Brain microvascular endothelial cell (primary cell): ENCODE measurements around the gene RBM6.
"Not testable (repeated sequence)": the region's sequence is repeated elsewhere in the genome, so short reads cannot be mapped to it uniquely, and the experiment has no call there.

Experiments
- DNase-seq: peaks from one replicate; pipeline ENCODE4 v3.0.0-alpha.2; 2020
- H3K27ac ChIP-seq: fragments of 250-450 bp; sonication (Bioruptor Pico); 2 replicates; pipeline ENCODE4 v1.5.1; 2020; ENCODE audit warnings: mild to moderate bottlenecking, moderate library complexity
- H3K27me3 ChIP-seq: fragments of 250-450 bp; sonication (Bioruptor Pico); replicated peaks from 2 replicates; pipeline ENCODE4 v1.5.1; 2020; ENCODE audit warnings: mild to moderate bottlenecking
- H3K36me3 ChIP-seq: fragments of 250-450 bp; sonication (Bioruptor Pico); replicated peaks from 2 replicates; pipeline ENCODE4 v1.5.1; 2020; ENCODE audit warnings: mild to moderate bottlenecking
- H3K4me3 ChIP-seq: 2 replicates; pipeline ENCODE4 v1.5.1; 2011; ENCODE audit warnings: low read depth, mild to moderate bottlenecking, control low read depth, low read length, moderate library complexity
- in situ Hi-C: cut with HindIII; loops from 2 replicates; pipeline ENCODE4 v1.10.0; 2017; ENCODE audit warnings: low sequenced_read_pairs, low pct_ligation_motif_present
- TF ChIP-seq, protein P1 (sequence below): IDR thresholded peaks from 2 replicates; pipeline ENCODE4 v1.5.1; 2011; ENCODE audit warnings: low read depth, mild to moderate bottlenecking, moderate library complexity, low read length, control low read depth, inconsistent platforms; ENCODE audit errors: missing control alignments

Gene RBM6

DNA sequence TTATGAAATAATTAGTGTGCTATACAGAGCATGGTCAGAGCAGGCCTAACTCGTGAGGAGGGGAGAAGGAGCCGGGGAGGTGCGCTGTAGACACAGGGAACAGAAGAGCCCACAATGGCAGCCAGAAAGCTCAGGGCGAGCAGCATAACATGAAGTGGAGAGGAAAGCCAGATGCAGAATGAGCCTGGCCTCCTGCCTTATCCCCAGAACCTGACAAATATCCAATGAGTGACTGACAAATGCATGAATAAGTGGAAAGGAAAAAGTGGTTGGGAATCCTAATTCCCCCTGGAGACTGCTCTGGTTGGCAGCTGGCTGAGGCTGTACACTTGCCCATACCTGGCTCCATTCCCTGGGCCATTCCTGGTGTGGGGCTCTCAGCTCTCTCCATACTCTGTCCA lies 27.1 kb upstream of the RBM6 start:
- TF ChIP-seq, protein P1, sequence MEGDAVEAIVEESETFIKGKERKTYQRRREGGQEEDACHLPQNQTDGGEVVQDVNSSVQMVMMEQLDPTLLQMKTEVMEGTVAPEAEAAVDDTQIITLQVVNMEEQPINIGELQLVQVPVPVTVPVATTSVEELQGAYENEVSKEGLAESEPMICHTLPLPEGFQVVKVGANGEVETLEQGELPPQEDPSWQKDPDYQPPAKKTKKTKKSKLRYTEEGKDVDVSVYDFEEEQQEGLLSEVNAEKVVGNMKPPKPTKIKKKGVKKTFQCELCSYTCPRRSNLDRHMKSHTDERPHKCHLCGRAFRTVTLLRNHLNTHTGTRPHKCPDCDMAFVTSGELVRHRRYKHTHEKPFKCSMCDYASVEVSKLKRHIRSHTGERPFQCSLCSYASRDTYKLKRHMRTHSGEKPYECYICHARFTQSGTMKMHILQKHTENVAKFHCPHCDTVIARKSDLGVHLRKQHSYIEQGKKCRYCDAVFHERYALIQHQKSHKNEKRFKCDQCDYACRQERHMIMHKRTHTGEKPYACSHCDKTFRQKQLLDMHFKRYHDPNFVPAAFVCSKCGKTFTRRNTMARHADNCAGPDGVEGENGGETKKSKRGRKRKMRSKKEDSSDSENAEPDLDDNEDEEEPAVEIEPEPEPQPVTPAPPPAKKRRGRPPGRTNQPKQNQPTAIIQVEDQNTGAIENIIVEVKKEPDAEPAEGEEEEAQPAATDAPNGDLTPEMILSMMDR = no peak
- Histone ChIP-seq H3K4me3 (no peak overlapping the region), H3K27me3 (no peaks in the 10 kb centered on the region), H3K36me3 (peaks cover 19% of the 10 kb centered on the region), H3K27ac (no peak overlapping the region)
- in situ Hi-C loops = no loop called here
- no peak for DNase-seq

DNA sequence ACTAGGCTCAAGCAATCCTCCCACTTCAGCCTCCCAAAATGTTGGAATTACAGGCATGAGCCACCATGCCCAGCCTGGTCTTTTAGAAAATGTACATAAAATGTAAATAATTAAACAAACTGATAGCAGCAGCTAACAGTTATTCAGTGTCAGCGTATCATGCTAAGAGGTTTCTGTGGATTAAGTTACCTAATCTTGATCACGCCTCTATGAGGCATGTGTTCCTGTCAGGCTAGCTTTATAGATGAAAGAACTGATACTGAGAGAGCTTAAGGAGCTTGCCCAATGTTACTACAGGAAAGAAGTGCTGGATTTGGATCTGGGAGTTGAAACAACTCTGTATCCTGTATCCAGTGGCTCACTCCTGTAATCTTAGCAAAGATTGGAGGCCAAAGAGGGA lies 25.0 kb upstream of the RBM6 start:
- no peak overlapping the region for H3K4me3 ChIP-seq
- no peak overlapping the region for H3K27ac ChIP-seq
- no peaks in the 10 kb centered on the region for H3K27me3 ChIP-seq
- H3K36me3 ChIP-seq = peaks cover 14% of the 10 kb centered on the region
- DNase-seq = no peak
- TF ChIP-seq, protein P1 = no peak
- in situ Hi-C loops = no loop called here

DNA sequence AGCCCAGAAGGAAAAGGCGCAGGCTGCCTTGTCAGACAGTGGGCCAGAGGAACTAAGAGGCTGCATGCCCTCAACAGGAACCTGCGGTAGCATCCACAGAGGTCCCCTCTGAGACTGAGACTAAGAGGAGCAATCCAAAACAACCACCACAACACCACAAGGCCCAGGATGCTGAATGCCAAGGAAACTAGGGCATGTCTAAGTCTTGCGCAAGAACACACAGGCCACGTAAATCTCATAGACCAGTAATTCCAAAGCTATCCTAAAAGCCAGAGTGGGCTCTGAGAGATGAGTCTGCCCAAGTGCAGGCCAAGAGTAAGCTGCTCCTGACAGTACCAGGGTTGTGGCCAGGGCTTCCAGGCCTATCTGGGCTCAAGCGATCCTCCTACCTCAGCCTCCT lies 23.3 kb upstream of the RBM6 start:
- H3K27me3 ChIP-seq = no peaks in the 10 kb centered on the region
- no peak overlapping the region for H3K27ac ChIP-seq
- no peak overlapping the region for H3K4me3 ChIP-seq
- no peak for DNase-seq
- in situ Hi-C loops = no loop called here
- TF ChIP-seq, protein P1 = no peak
- H3K36me3 ChIP-seq = peaks cover 5% of the 10 kb centered on the region

DNA sequence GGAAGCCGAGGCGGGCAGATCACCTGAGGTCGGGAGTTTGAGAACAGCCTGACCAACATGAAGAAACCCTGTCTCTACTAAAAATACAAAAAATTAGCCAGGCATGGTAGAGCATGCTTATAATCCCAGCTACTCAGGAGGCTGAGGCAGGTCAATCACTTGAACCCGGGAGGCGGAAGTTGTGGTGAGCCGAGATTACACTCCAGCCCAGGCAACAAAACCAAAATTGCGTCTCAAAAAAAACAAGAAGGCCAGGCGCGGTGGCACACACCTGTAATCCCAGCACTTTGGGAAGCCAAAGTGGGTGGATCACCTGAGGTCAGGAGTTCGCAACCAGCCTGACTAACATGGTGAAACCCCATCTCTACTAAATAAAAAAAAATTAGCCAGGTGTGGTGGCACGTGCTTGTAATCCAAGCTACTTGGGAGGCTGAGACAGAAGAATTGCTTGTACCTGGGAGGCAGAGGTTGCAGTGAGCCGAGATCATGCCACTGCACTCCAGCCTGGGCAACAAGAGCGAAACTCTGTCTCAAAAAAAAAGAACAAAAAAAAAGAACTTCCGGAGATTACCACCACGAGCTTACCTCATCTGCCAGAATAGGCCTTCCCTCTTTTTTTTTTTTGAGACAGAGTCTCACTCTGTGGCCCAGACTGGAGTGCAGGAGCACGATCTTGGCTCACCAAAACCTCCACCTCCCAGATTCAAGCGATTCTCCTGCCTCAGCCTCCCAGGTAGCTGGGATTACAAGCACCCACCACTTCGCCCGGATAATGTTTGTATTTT lies 22.0 kb upstream of the RBM6 start:
- H3K4me3 ChIP-seq, H3K36me3 ChIP-seq, DNase-seq, H3K27ac ChIP-seq, H3K27me3 ChIP-seq, in situ Hi-C loops: not testable (repeated sequence)

DNA sequence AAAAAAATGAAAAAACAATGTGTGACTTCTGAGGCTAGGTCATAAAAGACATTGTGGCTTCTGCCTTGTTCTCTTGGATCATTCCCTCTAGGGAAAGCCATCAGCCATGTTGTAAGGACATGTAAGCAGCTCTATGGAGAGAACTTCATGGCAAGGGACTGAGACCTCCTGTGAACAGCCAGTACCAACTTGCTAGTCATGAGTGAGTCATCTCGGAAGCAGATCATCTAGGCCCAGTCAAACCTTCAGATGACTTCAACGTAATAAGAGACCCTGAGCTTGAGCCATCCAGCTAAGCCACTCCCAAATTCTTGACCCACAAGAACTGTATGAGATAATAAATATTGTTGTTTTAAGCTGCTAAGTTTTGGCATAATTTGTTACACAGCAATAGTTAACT lies 15.3 kb upstream of the RBM6 start:
- TF ChIP-seq, protein P1 = no peak
- Histone ChIP-seq H3K27ac (peak overlapping the region; percentile 40), H3K36me3 (no peaks in the 10 kb centered on the region), H3K4me3 (no peak overlapping the region), H3K27me3 (no peaks in the 10 kb centered on the region)
- peak; percentile 89 for DNase-seq
- in situ Hi-C loops = no loop called here

DNA sequence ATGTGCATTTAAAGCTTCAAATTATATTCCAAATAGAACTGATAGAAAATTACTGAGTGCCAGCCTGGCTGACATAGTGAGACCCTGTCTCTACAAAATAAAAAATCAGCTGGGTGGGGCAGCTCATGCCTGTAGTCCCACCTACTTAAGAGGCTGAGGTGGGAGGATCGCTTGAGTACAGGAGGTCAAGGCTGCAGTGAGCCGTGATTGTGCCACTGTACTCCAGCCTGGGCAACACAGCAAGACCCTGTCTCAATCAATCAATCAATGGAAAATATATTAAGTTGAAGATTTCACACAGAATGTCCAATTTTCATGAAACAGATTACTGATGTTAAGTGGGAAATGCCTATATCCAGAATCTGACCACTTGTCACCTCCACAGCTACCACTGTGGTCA lies 14.5 kb upstream of the RBM6 start:
- no peaks in the 10 kb centered on the region for H3K36me3 ChIP-seq
- no peaks in the 10 kb centered on the region for H3K27me3 ChIP-seq
- no peak for DNase-seq
- TF ChIP-seq, protein P1 = no peak
- H3K27ac ChIP-seq = no peak overlapping the region
- in situ Hi-C loops = no loop called here
- H3K4me3 ChIP-seq = no peak overlapping the region
